Activated CD4-positive, alpha-beta T cell treated with anti-CD3 and anti-CD28 coated beads, Interleukin-2, amount 10 ng/mL, durations not matched to agents 24 days and 14 days (primary cell): ENCODE results near the gene VMA21. TPM values are rescaled to one million over a fixed set of nuclear protein-coding genes. Genes with fewer than 3 reads are reported as not detected.

ENCODE experiments used
- DNase-seq: peaks from one replicate; pipeline ENCODE4 v3.0.0; 2022
- H3K27ac Mint-ChIP-seq: one replicate; pipeline ENCODE4 v1.8.0; 2022; ENCODE audit warnings: mild to moderate bottlenecking, mixed read lengths
- H3K27me3 Mint-ChIP-seq: one replicate; pipeline ENCODE4 v1.8.0; 2022; ENCODE audit warnings: mixed read lengths
- H3K36me3 Mint-ChIP-seq: one replicate; pipeline ENCODE4 v1.8.0; 2022; ENCODE audit warnings: low read depth, mild to moderate bottlenecking, mixed read lengths
- H3K4me1 Mint-ChIP-seq: one replicate; pipeline ENCODE4 v1.8.0; 2021; ENCODE audit warnings: mixed read lengths
- H3K4me3 Mint-ChIP-seq: one replicate; pipeline ENCODE4 v1.8.0; 2022; ENCODE audit warnings: mild to moderate bottlenecking, moderate library complexity, mixed read lengths
- H3K9me3 Mint-ChIP-seq: one replicate; pipeline ENCODE4 v1.8.0; 2021; ENCODE audit warnings: mixed read lengths
- intact Hi-C: fragments of 100-400 bp; cut with micrococcal nuclease; formaldehyde crosslinking; loops from one replicate; pipeline ENCODE4 v1.15.1; 2023
- total RNA-seq: library from RNA; stranded (reverse); gene quantifications from 2 replicates; pipeline ENCODE4 v1.2.3, GENCODE V29; 2022

VMA21 gene
- total RNA-seq, 1 donor from 2014 or later: 47.4 TPM

- H3K4me3 Mint-ChIP-seq: peak overlapping the region; percentile 93
- H3K27ac Mint-ChIP-seq: peak overlapping the region; percentile 83
- intact Hi-C loops: loop anchor here (10.0 kb wide), 4 partner anchors 504 to 1936 kb away; partner anchors contain the start of genes CD99L2, IDS, MTM1 and ZNF275
- H3K36me3 Mint-ChIP-seq: peaks cover 24% of the 10 kb centered on the region
- no peaks in the 10 kb centered on the region for H3K9me3 Mint-ChIP-seq
- H3K4me1 Mint-ChIP-seq: peaks cover 40% of the 10 kb centered on the region
- DNase-seq: no peak
- no peaks in the 10 kb centered on the region for H3K27me3 Mint-ChIP-seq
Observed at GRCh38 chrX:151398346-151398745, 1.3 kb downstream of the VMA21 start.

- H3K4me3 Mint-ChIP-seq: no peak overlapping the region
- H3K27ac Mint-ChIP-seq: no peak overlapping the region
- peaks cover 25% of the 10 kb centered on the region for H3K4me1 Mint-ChIP-seq
- no peaks in the 10 kb centered on the region for H3K27me3 Mint-ChIP-seq
- H3K36me3 Mint-ChIP-seq: peaks cover 25% of the 10 kb centered on the region
- no peak for DNase-seq
- intact Hi-C loops: no loop called here
- no peaks in the 10 kb centered on the region for H3K9me3 Mint-ChIP-seq
Observed at GRCh38 chrX:151402719-151403390, 5.8 kb downstream of the VMA21 start.

- intact Hi-C loops: no loop called here
- H3K4me3 Mint-ChIP-seq: no peak overlapping the region
- H3K27ac Mint-ChIP-seq: peak overlapping the region; percentile 20
- peaks cover 10% of the 10 kb centered on the region for H3K36me3 Mint-ChIP-seq
- DNase-seq: no peak
- peaks cover 4% of the 10 kb centered on the region for H3K4me1 Mint-ChIP-seq
- no peaks in the 10 kb centered on the region for H3K27me3 Mint-ChIP-seq
- H3K9me3 Mint-ChIP-seq: no peaks in the 10 kb centered on the region
Observed at GRCh38 chrX:151416579-151416978, 19.6 kb downstream of the VMA21 start.

GRCh38 chrX:151419782-151420181 is 22.8 kb downstream of the VMA21 start:
- intact Hi-C loops: no loop called here
- no peaks in the 10 kb centered on the region for H3K9me3 Mint-ChIP-seq
- H3K27me3 Mint-ChIP-seq: no peaks in the 10 kb centered on the region
- no peak overlapping the region for H3K27ac Mint-ChIP-seq
- H3K4me1 Mint-ChIP-seq: peaks cover 4% of the 10 kb centered on the region
- peaks cover 3% of the 10 kb centered on the region for H3K36me3 Mint-ChIP-seq
- DNase-seq: no peak
- H3K4me3 Mint-ChIP-seq: no peak overlapping the region

- H3K4me1 Mint-ChIP-seq: no peaks in the 10 kb centered on the region
- no peaks in the 10 kb centered on the region for H3K9me3 Mint-ChIP-seq
- no peaks in the 10 kb centered on the region for H3K27me3 Mint-ChIP-seq
- no peak overlapping the region for H3K4me3 Mint-ChIP-seq
- DNase-seq: no peak
- H3K27ac Mint-ChIP-seq: no peak overlapping the region
- intact Hi-C loops: no loop called here
- H3K36me3 Mint-ChIP-seq: no peaks in the 10 kb centered on the region
Observed at GRCh38 chrX:151424505-151424904, 27.5 kb downstream of the VMA21 start.

- intact Hi-C loops: no loop called here
- no peaks in the 10 kb centered on the region for H3K9me3 Mint-ChIP-seq
- H3K27me3 Mint-ChIP-seq: peaks cover 5% of the 10 kb centered on the region
- H3K4me1 Mint-ChIP-seq: no peaks in the 10 kb centered on the region
- H3K4me3 Mint-ChIP-seq: no peak overlapping the region
- no peaks in the 10 kb centered on the region for H3K36me3 Mint-ChIP-seq
- H3K27ac Mint-ChIP-seq: no peak overlapping the region
- DNase-seq: no peak
Observed at GRCh38 chrX:151448509-151448908, 51.5 kb downstream of the VMA21 start.

GRCh38 chrX:151458824-151459223 is 61.8 kb downstream of the VMA21 start:
- intact Hi-C loops: no loop called here
- no peak for DNase-seq
- H3K36me3 Mint-ChIP-seq: no peaks in the 10 kb centered on the region
- no peaks in the 10 kb centered on the region for H3K4me1 Mint-ChIP-seq
- no peak overlapping the region for H3K4me3 Mint-ChIP-seq
- no peaks in the 10 kb centered on the region for H3K9me3 Mint-ChIP-seq
- H3K27me3 Mint-ChIP-seq: no peaks in the 10 kb centered on the region
- H3K27ac Mint-ChIP-seq: no peak overlapping the region

Other genes with a start within 250 kb of the VMA21 start
- gene GPR50, start 220.6 kb upstream of the VMA21 start, total RNA-seq: not detected in 2 replicates
- not detected in 2 replicates for gene PASD1, start 166.5 kb downstream of the VMA21 start, total RNA-seq